Measurements from ENCODE around the gene FAM53A.
"Not testable (repeated sequence)": the region's sequence is repeated elsewhere in the genome, so short reads cannot be mapped to it uniquely, and the experiment has no call there.

The FAM53A gene

GRCh38 chr4:1676605-1677525 lies 7.2 kb downstream of the FAM53A start:
- 0 out of 2 replicates have a peak, but pooled peaks cover 4% of the 10 kb centered on the region for H3K9me3 ChIP-seq (ENCODE audit: control insufficient read depth, insufficient read depth, low read depth, low read length)
- H3K4me1 ChIP-seq (ENCODE audit: control insufficient read depth, insufficient read depth, low read length) = peaks cover 3% of the 10 kb centered on the region; the same call in 1 of the 2 replicates
- H3K27ac ChIP-seq (ENCODE audit: low read depth, low read length) = no peak overlapping the region
- no peak overlapping the region for H3K9ac ChIP-seq (ENCODE audit: low read length)
- H3K4me3 ChIP-seq (ENCODE audit: low read depth, low read length) = no peak overlapping the region
- H3K27me3 ChIP-seq (ENCODE audit: control insufficient read depth, insufficient read depth, low read length) = no peaks in the 10 kb centered on the region
- H3K36me3 ChIP-seq (ENCODE audit: control insufficient read depth, insufficient read depth, low read length) = no peaks in the 10 kb centered on the region

- H3K36me3 ChIP-seq (ENCODE audit: control insufficient read depth, insufficient read depth, low read length) = no peaks in the 10 kb centered on the region
- no peaks in the 10 kb centered on the region for H3K27me3 ChIP-seq (ENCODE audit: control insufficient read depth, insufficient read depth, low read length)
- H3K9ac ChIP-seq (ENCODE audit: low read length) = no peak overlapping the region
- no peaks in the 10 kb centered on the region for H3K9me3 ChIP-seq (ENCODE audit: control insufficient read depth, insufficient read depth, low read depth, low read length)
- no peak overlapping the region for H3K27ac ChIP-seq (ENCODE audit: low read depth, low read length)
- peaks cover 3% of the 10 kb centered on the region; the same call in 1 of the 2 replicates for H3K4me1 ChIP-seq (ENCODE audit: control insufficient read depth, insufficient read depth, low read length)
- H3K4me3 ChIP-seq (ENCODE audit: low read depth, low read length) = no peak overlapping the region
These were observed 8.3 kb downstream of the FAM53A start for GRCh38 chr4:1675802-1676137.

GRCh38 chr4:1675136-1675801 lies 8.8 kb downstream of the FAM53A start:
- Histone ChIP-seq H3K4me1 (ENCODE audit: control insufficient read depth, insufficient read depth, low read length) (peaks cover 3% of the 10 kb centered on the region; the same call in 1 of the 2 replicates), H3K9ac (ENCODE audit: low read length) (no peak overlapping the region), H3K4me3 (ENCODE audit: low read depth, low read length) (no peak overlapping the region), H3K27me3 (ENCODE audit: control insufficient read depth, insufficient read depth, low read length) (no peaks in the 10 kb centered on the region), H3K9me3 (ENCODE audit: control insufficient read depth, insufficient read depth, low read depth, low read length) (no peaks in the 10 kb centered on the region), H3K36me3 (ENCODE audit: control insufficient read depth, insufficient read depth, low read length) (no peaks in the 10 kb centered on the region), H3K27ac (ENCODE audit: low read depth, low read length) (no peak overlapping the region)

- Histone ChIP-seq H3K4me1 (ENCODE audit: control insufficient read depth, insufficient read depth, low read length) (peaks cover 3% of the 10 kb centered on the region; the same call in 1 of the 2 replicates), H3K9ac (ENCODE audit: low read length) (no peak overlapping the region), H3K27ac (ENCODE audit: low read depth, low read length) (no peak overlapping the region), H3K27me3 (ENCODE audit: control insufficient read depth, insufficient read depth, low read length) (no peaks in the 10 kb centered on the region), H3K4me3 (ENCODE audit: low read depth, low read length) (no peak overlapping the region), H3K36me3 (ENCODE audit: control insufficient read depth, insufficient read depth, low read length) (no peaks in the 10 kb centered on the region), H3K9me3 (ENCODE audit: control insufficient read depth, insufficient read depth, low read depth, low read length) (no peaks in the 10 kb centered on the region)
These were observed 9.4 kb downstream of the FAM53A start for GRCh38 chr4:1674682-1675081.

- Histone ChIP-seq H3K4me1 (ENCODE audit: control insufficient read depth, insufficient read depth, low read length) (peaks cover 5% of the 10 kb centered on the region; the same call in 1 of the 2 replicates), H3K9me3 (ENCODE audit: control insufficient read depth, insufficient read depth, low read depth, low read length) (no peaks in the 10 kb centered on the region), H3K9ac (ENCODE audit: low read length) (no peak overlapping the region), H3K27me3 (ENCODE audit: control insufficient read depth, insufficient read depth, low read length) (no peaks in the 10 kb centered on the region), H3K27ac (ENCODE audit: low read depth, low read length) (no peak overlapping the region), H3K4me3 (ENCODE audit: low read depth, low read length) (no peak overlapping the region), H3K36me3 (ENCODE audit: control insufficient read depth, insufficient read depth, low read length) (no peaks in the 10 kb centered on the region)
These were observed 10.4 kb downstream of the FAM53A start for GRCh38 chr4:1673671-1674070.

GRCh38 chr4:1671011-1671410 lies 13.1 kb downstream of the FAM53A start:
- not testable (repeated sequence) for H3K4me3 ChIP-seq (ENCODE audit: low read depth, low read length); H3K27ac ChIP-seq (ENCODE audit: low read depth, low read length); H3K27me3 ChIP-seq (ENCODE audit: control insufficient read depth, insufficient read depth, low read length); H3K36me3 ChIP-seq (ENCODE audit: control insufficient read depth, insufficient read depth, low read length); H3K9ac ChIP-seq (ENCODE audit: low read length); H3K9me3 ChIP-seq (ENCODE audit: control insufficient read depth, insufficient read depth, low read depth, low read length)
- H3K4me1 ChIP-seq (ENCODE audit: control insufficient read depth, insufficient read depth, low read length) = peaks cover 13% of the 10 kb centered on the region

- H3K36me3 ChIP-seq (ENCODE audit: control insufficient read depth, insufficient read depth, low read length) = no peaks in the 10 kb centered on the region
- no peaks in the 10 kb centered on the region for H3K9me3 ChIP-seq (ENCODE audit: control insufficient read depth, insufficient read depth, low read depth, low read length)
- no peak overlapping the region for H3K27ac ChIP-seq (ENCODE audit: low read depth, low read length)
- H3K27me3 ChIP-seq (ENCODE audit: control insufficient read depth, insufficient read depth, low read length) = no peaks in the 10 kb centered on the region
- H3K9ac ChIP-seq (ENCODE audit: low read length) = no peak overlapping the region
- peaks cover 13% of the 10 kb centered on the region for H3K4me1 ChIP-seq (ENCODE audit: control insufficient read depth, insufficient read depth, low read length)
- H3K4me3 ChIP-seq (ENCODE audit: low read depth, low read length) = no peak overlapping the region
These were observed 13.8 kb downstream of the FAM53A start for GRCh38 chr4:1670279-1670678.

GRCh38 chr4:1669850-1670249 lies 14.3 kb downstream of the FAM53A start:
- no peak overlapping the region for H3K9ac ChIP-seq (ENCODE audit: low read length)
- H3K27me3 ChIP-seq (ENCODE audit: control insufficient read depth, insufficient read depth, low read length) = no peaks in the 10 kb centered on the region
- no peaks in the 10 kb centered on the region for H3K9me3 ChIP-seq (ENCODE audit: control insufficient read depth, insufficient read depth, low read depth, low read length)
- H3K27ac ChIP-seq (ENCODE audit: low read depth, low read length) = no peak overlapping the region
- H3K36me3 ChIP-seq (ENCODE audit: control insufficient read depth, insufficient read depth, low read length) = no peaks in the 10 kb centered on the region
- H3K4me3 ChIP-seq (ENCODE audit: low read depth, low read length) = no peak overlapping the region
- peaks cover 13% of the 10 kb centered on the region for H3K4me1 ChIP-seq (ENCODE audit: control insufficient read depth, insufficient read depth, low read length)

- Histone ChIP-seq H3K36me3 (ENCODE audit: control insufficient read depth, insufficient read depth, low read length) (no peaks in the 10 kb centered on the region), H3K9ac (ENCODE audit: low read length) (no peak overlapping the region), H3K9me3 (ENCODE audit: control insufficient read depth, insufficient read depth, low read depth, low read length) (no peaks in the 10 kb centered on the region), H3K4me1 (ENCODE audit: control insufficient read depth, insufficient read depth, low read length) (peaks cover 13% of the 10 kb centered on the region), H3K27me3 (ENCODE audit: control insufficient read depth, insufficient read depth, low read length) (no peaks in the 10 kb centered on the region), H3K4me3 (ENCODE audit: low read depth, low read length) (no peak overlapping the region), H3K27ac (ENCODE audit: low read depth, low read length) (no peak overlapping the region)
These were observed 14.8 kb downstream of the FAM53A start for GRCh38 chr4:1669270-1669669.

GRCh38 chr4:1668488-1668840 lies 15.6 kb downstream of the FAM53A start:
- H3K9ac ChIP-seq (ENCODE audit: low read length) = no peak overlapping the region
- H3K27ac ChIP-seq (ENCODE audit: low read depth, low read length) = no peak overlapping the region
- no peaks in the 10 kb centered on the region for H3K27me3 ChIP-seq (ENCODE audit: control insufficient read depth, insufficient read depth, low read length)
- no peaks in the 10 kb centered on the region for H3K9me3 ChIP-seq (ENCODE audit: control insufficient read depth, insufficient read depth, low read depth, low read length)
- H3K36me3 ChIP-seq (ENCODE audit: control insufficient read depth, insufficient read depth, low read length) = no peaks in the 10 kb centered on the region
- no peak overlapping the region for H3K4me3 ChIP-seq (ENCODE audit: low read depth, low read length)
- H3K4me1 ChIP-seq (ENCODE audit: control insufficient read depth, insufficient read depth, low read length) = peaks cover 10% of the 10 kb centered on the region

GRCh38 chr4:1667273-1667672 lies 16.8 kb downstream of the FAM53A start:
- Histone ChIP-seq H3K27me3 (ENCODE audit: control insufficient read depth, insufficient read depth, low read length) (no peaks in the 10 kb centered on the region), H3K4me1 (ENCODE audit: control insufficient read depth, insufficient read depth, low read length) (peaks cover 10% of the 10 kb centered on the region), H3K9ac (ENCODE audit: low read length) (no peak overlapping the region), H3K9me3 (ENCODE audit: control insufficient read depth, insufficient read depth, low read depth, low read length) (no peaks in the 10 kb centered on the region), H3K4me3 (ENCODE audit: low read depth, low read length) (no peak overlapping the region), H3K36me3 (ENCODE audit: control insufficient read depth, insufficient read depth, low read length) (no peaks in the 10 kb centered on the region), H3K27ac (ENCODE audit: low read depth, low read length) (no peak overlapping the region)
